Hepatocyte (in vitro differentiated cells): ENCODE measurements around the gene YJEFN3. TPM values are rescaled to one million over a fixed set of nuclear protein-coding genes. Genes with fewer than 3 reads are reported as not detected.

Experiments used
- DNase-seq: peaks from one replicate; pipeline ENCODE4 v3.0.0-alpha.2; 2016; ENCODE audit warnings: low spot score
- H2AFZ ChIP-seq: fragments of 200-600 bp; sonication (generic); 2 replicates; pipeline ENCODE4 v1.6.0; 2016; ENCODE audit warnings: antibody characterized with exemption, mild to moderate bottlenecking
- H3K27ac ChIP-seq: fragments of 200-600 bp; sonication (generic); 2 replicates; pipeline ENCODE4 v1.5.1; 2016; ENCODE audit warnings: mild to moderate bottlenecking
- H3K27me3 ChIP-seq: fragments of 200-600 bp; sonication (generic); 2 replicates; pipeline ENCODE4 v1.6.1; 2016
- H3K36me3 ChIP-seq: fragments of 200-600 bp; sonication (generic); replicated peaks from 2 replicates; pipeline ENCODE4 v1.5.1; 2016; ENCODE audit warnings: low read depth; ENCODE audit not compliant: insufficient read depth
- H3K4me1 ChIP-seq: fragments of 200-600 bp; sonication (generic); 2 replicates; pipeline ENCODE4 v1.5.1; 2016; ENCODE audit warnings: mild to moderate bottlenecking, moderate library complexity; ENCODE audit not compliant: insufficient read depth
- H3K4me2 ChIP-seq: fragments of 200-600 bp; sonication (generic); 2 replicates; pipeline ENCODE4 v1.6.0; 2016
- H3K4me3 ChIP-seq: fragments of 200-600 bp; sonication (generic); 2 replicates; pipeline ENCODE4 v1.5.1; 2016; ENCODE audit warnings: mild to moderate bottlenecking
- H3K79me2 ChIP-seq: fragments of 200-600 bp; sonication (generic); 2 replicates; pipeline ENCODE4 v1.6.0; 2017; ENCODE audit warnings: mild to moderate bottlenecking
- H3K9me2 ChIP-seq: fragments of 200-600 bp; sonication (generic); replicated peaks from 2 replicates; pipeline ENCODE4 v1.6.0; 2017; ENCODE audit warnings: mild to moderate bottlenecking; ENCODE audit not compliant: insufficient read depth
- H3K9me3 ChIP-seq: fragments of 200-600 bp; sonication (generic); 2 replicates; pipeline ENCODE4 v1.5.1; 2016; ENCODE audit warnings: low read depth, mild to moderate bottlenecking
- H4K20me1 ChIP-seq: fragments of 200-600 bp; sonication (generic); 2 replicates; pipeline ENCODE4 v1.6.0; 2016; ENCODE audit warnings: mild to moderate bottlenecking; ENCODE audit not compliant: insufficient read depth, poor library complexity, severe bottlenecking
- CTCF ChIP-seq: fragments of 200-600 bp; sonication (generic); IDR thresholded peaks from 2 replicates; pipeline ENCODE4 v1.5.1; 2016; ENCODE audit warnings: antibody characterized with exemption, mild to moderate bottlenecking; ENCODE audit not compliant: poor library complexity
- EZH2 ChIP-seq: fragments of 200-600 bp; sonication (generic); IDR thresholded peaks from 2 replicates; pipeline ENCODE4 v1.6.1; 2016; ENCODE audit warnings: antibody characterized with exemption, mild to moderate bottlenecking, borderline replicate concordance
- EZH2phosphoT487 ChIP-seq: fragments of 200-600 bp; sonication (generic); IDR thresholded peaks from one replicate; pipeline ENCODE4 v1.6.1; 2018; ENCODE audit warnings: antibody characterized with exemption, mild to moderate bottlenecking, low read depth, moderate library complexity; ENCODE audit not compliant: unreplicated experiment, severe bottlenecking
- WGBS: methylation state at CpG from one replicate; pipeline ENCODE4 v1.1.6; 2016; ENCODE audit warnings: low lambda C conversion rate; ENCODE audit errors: missing lambda C conversion rate; 5-methylcytosine and 5-hydroxymethylcytosine counted together
- polyA plus RNA-seq: library from polyadenylated mRNA; unstranded; fragments of >200 nt; fragmentation: Nextera tagmentation; extraction: Ambion mirVana; gene quantifications from 2 replicates; pipeline ENCODE4 v1.2.1, GENCODE V29; 2016
- total RNA-seq: library from RNA; depleted of rRNA; stranded (reverse); fragments of >200 nt; gene quantifications from 2 replicates; pipeline ENCODE4 v1.2.3, GENCODE V29; 2014

YJEFN3 gene
- total and polyA plus RNA-seq, 2 experiments from 2014 or later, result 3.0 to 12.5 TPM

- no peaks in the 10 kb centered on the region for H3K4me1 ChIP-seq
- H3K4me3 ChIP-seq, result no peak overlapping the region
- no peaks in the 10 kb centered on the region for H3K9me3 ChIP-seq
- H3K4me2 ChIP-seq, result no peak overlapping the region
- no peak for TF ChIP-seq CTCF
- no peak for TF ChIP-seq EZH2phosphoT487
- TF ChIP-seq EZH2, result no peak
- H3K9me2 ChIP-seq, result no peaks in the 10 kb centered on the region
- H3K79me2 ChIP-seq, result no peaks in the 10 kb centered on the region
- no peaks in the 10 kb centered on the region for H4K20me1 ChIP-seq
- no peak overlapping the region for H3K27ac ChIP-seq
- DNase-seq, result no peak
- H3K27me3 ChIP-seq, result no peaks in the 10 kb centered on the region
- H3K36me3 ChIP-seq, result no peaks in the 10 kb centered on the region
- WGBS, result 94% methylated on average over 19 of the region's 23 CpGs
- no peak overlapping the region for H2AFZ ChIP-seq
Observed at GRCh38 chr19:19504754-19505668, 23.7 kb upstream of the YJEFN3 start.

- Histone ChIP-seq H3K27ac (no peak overlapping the region), H2AFZ (no peak overlapping the region), H3K4me1 (no peaks in the 10 kb centered on the region), H3K27me3 (no peaks in the 10 kb centered on the region), H3K9me3 (no peaks in the 10 kb centered on the region), H3K4me3 (no peak overlapping the region), H4K20me1 (no peaks in the 10 kb centered on the region), H3K79me2 (no peaks in the 10 kb centered on the region), H3K36me3 (no peaks in the 10 kb centered on the region), H3K4me2 (no peak overlapping the region), H3K9me2 (no peaks in the 10 kb centered on the region)
- no peak for TF ChIP-seq EZH2
- no peak for TF ChIP-seq CTCF
- no peak for TF ChIP-seq EZH2phosphoT487
- no peak for DNase-seq
- WGBS, result 96% methylated on average over 27 of the region's 27 CpGs
Observed at GRCh38 chr19:19505669-19506326, 22.9 kb upstream of the YJEFN3 start.

- no peaks in the 10 kb centered on the region for H3K36me3 ChIP-seq
- no peaks in the 10 kb centered on the region for H3K4me1 ChIP-seq
- WGBS, result 96% methylated on average over 12 of the region's 12 CpGs
- TF ChIP-seq CTCF (no peak), EZH2 (no peak), EZH2phosphoT487 (no peak)
- no peaks in the 10 kb centered on the region for H4K20me1 ChIP-seq
- no peak overlapping the region for H2AFZ ChIP-seq
- no peaks in the 10 kb centered on the region for H3K79me2 ChIP-seq
- no peak for DNase-seq
- no peaks in the 10 kb centered on the region for H3K27me3 ChIP-seq
- no peaks in the 10 kb centered on the region for H3K9me2 ChIP-seq
- H3K9me3 ChIP-seq, result no peaks in the 10 kb centered on the region
- H3K4me3 ChIP-seq, result no peak overlapping the region
- no peak overlapping the region for H3K4me2 ChIP-seq
- no peak overlapping the region for H3K27ac ChIP-seq
Observed at GRCh38 chr19:19506592-19506991, 22.1 kb upstream of the YJEFN3 start.
